H9 (cell line): Measurements from ENCODE around the gene RAC2. TPM values are rescaled to one million over a fixed set of nuclear protein-coding genes. Genes with fewer than 3 reads are reported as not detected.

ENCODE experiments used
- DNase-seq: peaks from one replicate; pipeline ENCODE4 v3.0.0-alpha.2; 2017
- H2AFZ ChIP-seq: one replicate; pipeline ENCODE4 v1.6.1; 2013; ENCODE audit warnings: mild to moderate bottlenecking, low read length, control low read depth, moderate library complexity
- H2AK5ac ChIP-seq: 2 replicates; pipeline ENCODE4 v1.6.1; 2013; ENCODE audit warnings: low read length, control low read depth, mixed read lengths; ENCODE audit not compliant: insufficient read length
- H2BK120ac ChIP-seq: one replicate; pipeline ENCODE4 v1.6.1; 2013; ENCODE audit warnings: low read depth, mild to moderate bottlenecking, low read length, control low read depth, inconsistent platforms; ENCODE audit not compliant: poor library complexity, severe bottlenecking
- H2BK12ac ChIP-seq: 2 replicates; pipeline ENCODE4 v1.6.1; 2013; ENCODE audit warnings: low read length, control low read depth, mixed read lengths, low read depth; ENCODE audit not compliant: insufficient read length
- H2BK15ac ChIP-seq: 2 replicates; pipeline ENCODE4 v1.6.1; 2013; ENCODE audit warnings: low read depth, low read length, control low read depth
- H2BK20ac ChIP-seq: one replicate; pipeline ENCODE4 v1.6.1; 2013; ENCODE audit warnings: low read depth, mild to moderate bottlenecking, low read length, control low read depth, inconsistent platforms; ENCODE audit not compliant: poor library complexity, severe bottlenecking
- H2BK5ac ChIP-seq: 2 replicates; pipeline ENCODE4 v1.6.1; 2013; ENCODE audit warnings: low read length, control low read depth, mixed read lengths; ENCODE audit not compliant: insufficient read length
- H3K14ac ChIP-seq: 2 replicates; pipeline ENCODE4 v1.6.1; 2013; ENCODE audit warnings: low read length, control low read depth; ENCODE audit not compliant: insufficient read depth
- H3K18ac ChIP-seq: 2 replicates; pipeline ENCODE4 v1.6.1; 2013; ENCODE audit warnings: low read depth, mild to moderate bottlenecking, mixed read lengths, low read length, control low read depth; ENCODE audit not compliant: insufficient read length
- H3K23ac ChIP-seq: 2 replicates; pipeline ENCODE4 v1.6.1; 2013; ENCODE audit warnings: low read length, control low read depth, mixed read lengths, low read depth; ENCODE audit not compliant: insufficient read length
- H3K23me2 ChIP-seq: 2 replicates; pipeline ENCODE4 v1.6.1; 2013; ENCODE audit warnings: low read depth, mild to moderate bottlenecking, mixed read lengths, low read length, control low read depth; ENCODE audit not compliant: insufficient read length, poor library complexity, severe bottlenecking
- H3K27ac ChIP-seq: 2 replicates; pipeline ENCODE4 v1.5.1; 2013; ENCODE audit warnings: low read length, control low read depth, mixed read lengths, low read depth; ENCODE audit not compliant: insufficient read length
- H3K27me3 ChIP-seq: 2 replicates; pipeline ENCODE4 v1.6.1; 2013; ENCODE audit warnings: low read length, control low read depth, inconsistent platforms; ENCODE audit not compliant: insufficient read depth
- H3K4ac ChIP-seq: 2 replicates; pipeline ENCODE4 v1.6.1; 2013; ENCODE audit warnings: low read depth, mild to moderate bottlenecking, control low read depth, inconsistent platforms, low read length, moderate library complexity
- H3K4me1 ChIP-seq: 2 replicates; pipeline ENCODE4 v1.6.1; 2013; ENCODE audit warnings: low read length, control low read depth, inconsistent platforms; ENCODE audit not compliant: insufficient read depth
- H3K4me2 ChIP-seq: 2 replicates; pipeline ENCODE4 v1.6.1; 2013; ENCODE audit warnings: low read length, control low read depth, mixed read lengths; ENCODE audit not compliant: insufficient read length, insufficient read depth
- H3K56ac ChIP-seq: 2 replicates; pipeline ENCODE4 v1.6.1; 2013; ENCODE audit warnings: low read depth, mild to moderate bottlenecking, mixed read lengths, low read length, control low read depth; ENCODE audit not compliant: insufficient read length
- H3K79me1 ChIP-seq: 2 replicates; pipeline ENCODE4 v1.6.1; 2013; ENCODE audit warnings: low read depth, mild to moderate bottlenecking, moderate library complexity, low read length, control low read depth, inconsistent platforms; ENCODE audit not compliant: insufficient read depth, poor library complexity, severe bottlenecking
- H3K79me2 ChIP-seq: 2 replicates; pipeline ENCODE4 v1.6.1; 2013; ENCODE audit warnings: low read length, control low read depth, inconsistent platforms; ENCODE audit not compliant: insufficient read depth
- H3K9ac ChIP-seq: 2 replicates; pipeline ENCODE4 v1.6.1; 2013; ENCODE audit warnings: low read length, control low read depth, mixed read lengths; ENCODE audit not compliant: insufficient read length; ENCODE audit errors: extremely low read depth
- H3K9me3 ChIP-seq: one replicate; pipeline ENCODE4 v1.6.1; 2013; ENCODE audit warnings: low read depth, low read length, inconsistent platforms; ENCODE audit not compliant: control insufficient read depth
- H3T11ph ChIP-seq: one replicate; pipeline ENCODE4 v1.6.1; 2013; ENCODE audit warnings: mild to moderate bottlenecking, low read length, control low read depth, inconsistent platforms
- H4K20me1 ChIP-seq: one replicate; pipeline ENCODE4 v1.6.1; 2013; ENCODE audit not compliant: control insufficient read depth, insufficient read length, insufficient read depth
- H4K5ac ChIP-seq: 2 replicates; pipeline ENCODE4 v1.6.1; 2013; ENCODE audit warnings: low read depth, mild to moderate bottlenecking, mixed read lengths, low read length, control low read depth; ENCODE audit not compliant: insufficient read length
- H4K8ac ChIP-seq: replicated peaks from 2 replicates; pipeline ENCODE4 v1.6.1; 2013; ENCODE audit warnings: low read length, control low read depth, mixed read lengths, low read depth; ENCODE audit not compliant: insufficient read length
- H4K91ac ChIP-seq: 2 replicates; pipeline ENCODE4 v1.6.1; 2013; ENCODE audit warnings: low read depth, mild to moderate bottlenecking, moderate library complexity, mixed read lengths, low read length, control low read depth; ENCODE audit not compliant: insufficient read length
- H3K27ac Mint-ChIP-seq, 3 experiments: 2 replicates in 2 of 3; 3 replicates in 1 of 3; pipeline ENCODE4 v1.8.0; 2020 to 2021; ENCODE audit warnings: mixed read lengths in 3 of 3, mild to moderate bottlenecking in 1 of 3, moderate library complexity in 1 of 3
- H3K27me3 Mint-ChIP-seq: 2 replicates; pipeline ENCODE4 v1.8.0; 2021; ENCODE audit warnings: low read depth, mild to moderate bottlenecking, moderate library complexity, mixed read lengths
- H3K36me3 Mint-ChIP-seq, 3 experiments: 2 replicates in 2 of 3; 3 replicates in 1 of 3; pipeline ENCODE4 v1.8.0; 2020 to 2021; ENCODE audit warnings: low read depth in 3 of 3, mixed read lengths in 3 of 3; ENCODE audit not compliant: insufficient read depth in 1 of 3
- H3K4me1 Mint-ChIP-seq, 2 experiments: 2 replicates each; pipeline ENCODE4 v1.8.0; 2020; ENCODE audit warnings: mixed read lengths in 2 of 2
- H3K4me3 Mint-ChIP-seq, 2 experiments: 2 replicates in 1 of 2; 3 replicates in 1 of 2; pipeline ENCODE4 v1.8.0; 2020 to 2021; ENCODE audit warnings: mild to moderate bottlenecking in 2 of 2, mixed read lengths in 2 of 2, moderate library complexity in 1 of 2
- H3K9me3 Mint-ChIP-seq, 2 experiments: 2 replicates in 1 of 2; 3 replicates in 1 of 2; pipeline ENCODE4 v1.8.0; 2020; ENCODE audit warnings: mild to moderate bottlenecking in 2 of 2, mixed read lengths in 2 of 2, moderate library complexity in 1 of 2
- WGBS: extraction: QIAGEN DNeasy Blood & Tissue Kit; methylation state at CpG from one replicate; pipeline ENCODE4 v1.1.7; 2013; ENCODE audit warnings: missing lambda C conversion rate, low lambda C conversion rate, mixed read lengths; ENCODE audit not compliant: insufficient read length; ENCODE audit errors: extremely low coverage; 5-methylcytosine and 5-hydroxymethylcytosine counted together
- total RNA-seq: library from RNA; stranded (reverse); gene quantifications from 2 replicates; pipeline ENCODE4 v1.2.1, GENCODE V29; 2021
- TF ChIP-seq, protein P1 (sequence below): fragments of 200-600 bp; sonication (generic); conservative IDR thresholded peaks from 3 replicates; pipeline ENCODE4 v1.8.0; 2021; ENCODE audit warnings: antibody characterized with exemption, mild to moderate bottlenecking

Gene RAC2
- total RNA-seq, 1 experiment from 2014 or later, result 2.8 TPM

DNA sequence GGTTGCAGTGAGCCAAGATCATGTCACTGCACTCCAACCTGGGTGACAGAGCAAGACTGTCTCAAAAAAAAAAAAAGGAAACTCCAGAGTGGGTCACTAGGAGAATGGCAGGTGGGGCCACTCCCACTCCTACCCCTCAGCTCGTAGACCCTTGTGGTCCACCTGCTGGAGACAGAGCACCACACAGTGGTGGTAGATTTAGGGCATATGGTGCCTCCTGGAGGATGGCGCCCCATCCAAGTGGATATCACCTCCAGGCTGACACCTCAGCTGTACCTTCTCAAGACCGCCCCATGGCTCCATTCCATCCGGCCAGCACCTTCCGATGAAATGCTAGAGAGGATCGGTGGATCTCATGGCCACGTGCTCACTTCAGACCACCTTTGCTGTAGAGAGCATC, 44.5 kb upstream of the RAC2 start:
- H3T11ph ChIP-seq, result no peak overlapping the region
- no peaks in the 10 kb centered on the region for H3K27me3 ChIP-seq
- no peak overlapping the region for H2BK15ac ChIP-seq
- WGBS, result no CpG with 5 or more reads among the region's 7 CpGs
- H3K18ac ChIP-seq, result no peak overlapping the region
- Mint-ChIP-seq H3K4me1 (peaks cover 13 to 27% of the 10 kb centered on the region in 2 experiments), H3K27me3 (peaks cover 43% of the 10 kb centered on the region), H3K9me3 (peaks cover 5 to 7% of the 10 kb centered on the region in 2 experiments; a peak in 3 of 5 replicates), H3K4me3 (no peak overlapping the region), H3K36me3 (no peaks in the 10 kb centered on the region; a peak in 1 of 7 replicates), H3K27ac (no peak overlapping the region)
- no peaks in the 10 kb centered on the region for H3K23me2 ChIP-seq
- H2BK5ac ChIP-seq, result no peak overlapping the region
- no peak overlapping the region for H2AFZ ChIP-seq
- no peak overlapping the region for H2BK120ac ChIP-seq
- DNase-seq, result no peak
- H2AK5ac ChIP-seq, result no peak overlapping the region
- H3K23ac ChIP-seq, result no peak overlapping the region
- no peaks in the 10 kb centered on the region for H3K79me1 ChIP-seq
- H4K8ac ChIP-seq, result no peak overlapping the region
- H3K4me1 ChIP-seq, result no peaks in the 10 kb centered on the region; the same call in 1 of the 2 replicates
- H3K79me2 ChIP-seq, result no peaks in the 10 kb centered on the region
- H3K9me3 ChIP-seq, result no peaks in the 10 kb centered on the region
- H2BK12ac ChIP-seq, result no peak overlapping the region
- TF ChIP-seq, protein P1, sequence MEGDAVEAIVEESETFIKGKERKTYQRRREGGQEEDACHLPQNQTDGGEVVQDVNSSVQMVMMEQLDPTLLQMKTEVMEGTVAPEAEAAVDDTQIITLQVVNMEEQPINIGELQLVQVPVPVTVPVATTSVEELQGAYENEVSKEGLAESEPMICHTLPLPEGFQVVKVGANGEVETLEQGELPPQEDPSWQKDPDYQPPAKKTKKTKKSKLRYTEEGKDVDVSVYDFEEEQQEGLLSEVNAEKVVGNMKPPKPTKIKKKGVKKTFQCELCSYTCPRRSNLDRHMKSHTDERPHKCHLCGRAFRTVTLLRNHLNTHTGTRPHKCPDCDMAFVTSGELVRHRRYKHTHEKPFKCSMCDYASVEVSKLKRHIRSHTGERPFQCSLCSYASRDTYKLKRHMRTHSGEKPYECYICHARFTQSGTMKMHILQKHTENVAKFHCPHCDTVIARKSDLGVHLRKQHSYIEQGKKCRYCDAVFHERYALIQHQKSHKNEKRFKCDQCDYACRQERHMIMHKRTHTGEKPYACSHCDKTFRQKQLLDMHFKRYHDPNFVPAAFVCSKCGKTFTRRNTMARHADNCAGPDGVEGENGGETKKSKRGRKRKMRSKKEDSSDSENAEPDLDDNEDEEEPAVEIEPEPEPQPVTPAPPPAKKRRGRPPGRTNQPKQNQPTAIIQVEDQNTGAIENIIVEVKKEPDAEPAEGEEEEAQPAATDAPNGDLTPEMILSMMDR, result no peak
- no peak overlapping the region for H3K9ac ChIP-seq
- no peak overlapping the region for H3K14ac ChIP-seq
- H3K4me2 ChIP-seq, result no peak overlapping the region
- H4K5ac ChIP-seq, result no peak overlapping the region
- H4K91ac ChIP-seq, result no peak overlapping the region
- H4K20me1 ChIP-seq, result no peaks in the 10 kb centered on the region
- no peak overlapping the region for H3K56ac ChIP-seq
- no peak overlapping the region for H2BK20ac ChIP-seq
- no peak overlapping the region for H3K27ac ChIP-seq
- H3K4ac ChIP-seq, result no peak overlapping the region
